ENCODE measurements around the gene NFIX.

- no peak for TF ChIP-seq CTCF (IDR thresholded peaks at IDR 0.05)
- no peak for TF ChIP-seq POLR2A (IDR thresholded peaks at IDR 0.05)
- TF ChIP-seq EP300 (IDR thresholded peaks at IDR 0.05) = no peak
Observed at GRCh38 chr19:13100031-13100588, 104.8 kb downstream of the NFIX start.

Measured in tibial nerve (tissue), 4 donors.